HG03280 (cell line): ENCODE measurements around the gene ADGRG1.

ENCODE experiments used
- ATAC-seq: cut with Tn5 transposase; IDR thresholded peaks from one replicate; pipeline ENCODE4 v1.9.1; 2021; ENCODE audit warnings: mild to moderate bottlenecking, moderate library complexity; ENCODE audit not compliant: unreplicated experiment

The ADGRG1 gene

DNA sequence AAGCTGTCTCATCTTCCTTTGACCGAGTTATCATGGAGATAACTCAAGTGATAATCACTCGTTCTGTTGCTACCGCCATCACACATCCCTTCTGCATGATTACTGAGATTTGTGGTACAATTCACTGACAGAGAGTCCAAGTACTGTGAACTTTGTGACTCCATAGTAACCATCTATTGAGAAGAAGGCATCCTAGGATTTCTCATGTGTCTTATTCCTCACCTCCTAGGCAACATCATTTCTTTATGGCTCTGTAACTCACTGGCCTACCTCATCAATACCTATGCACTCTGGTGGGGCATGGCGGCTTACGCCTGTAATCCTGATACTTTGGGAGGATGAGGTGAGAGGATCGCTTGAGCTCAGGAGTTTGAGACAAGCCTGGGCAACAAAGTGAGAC is 85.6 kb downstream of the ADGRG1 start:
- ATAC-seq: no peak
